PFSK-1 (cell line): ENCODE results near the gene NRP2.

Experiments
- FOXP2 ChIP-seq: optimal IDR thresholded peaks from 2 replicates; pipeline ENCODE3; 2011; ENCODE audit warnings: borderline replicate concordance, control low read depth, inconsistent platforms; ENCODE audit not compliant: insufficient read depth; ENCODE audit errors: extremely low read length, extremely low read depth
- POLR2AphosphoS5 ChIP-seq: IDR thresholded peaks from 2 replicates; pipeline ENCODE4 v1.6.1; 2012; ENCODE audit warnings: low read depth, mild to moderate bottlenecking, control low read depth, low read length, moderate library complexity
- REST ChIP-seq, 2 experiments: IDR thresholded peaks; 2 replicates each; pipeline versions ENCODE4 v1.6.1 to v1.8.0; 2011 to 2012; ENCODE audit warnings: low read depth in 2 of 2, low read length in 2 of 2, control low read depth in 1 of 2, inconsistent platforms in 1 of 2, mild to moderate bottlenecking in 1 of 2, moderate library complexity in 1 of 2; ENCODE audit not compliant: insufficient read depth in 1 of 2
- TAF1 ChIP-seq: IDR thresholded peaks from 2 replicates; pipeline ENCODE4 v1.6.1; 2012; ENCODE audit warnings: low read length, control low read depth, borderline replicate concordance; ENCODE audit not compliant: insufficient read depth

GRCh38 chr2:205754924-205755321, 72.6 kb downstream of the NRP2 start:
- TF ChIP-seq POLR2AphosphoS5: no peak
- no peak for TF ChIP-seq FOXP2
- 0 out of 4 replicates have a peak, but pooled peaks of 1 of the 2 experiments have one; percentile 13 for TF ChIP-seq REST (IDR thresholded peaks at IDR 0.05; ENCODE audit: insufficient read depth in 1 of 2, low read depth in 2 of 2, low read length in 2 of 2)
- TF ChIP-seq TAF1: no peak
